22Rv1 (cell line): ENCODE data around the gene CNGA4.
A peak's percentile ranks its signal among the peaks of the same experiment; 100 is the strongest.

Source experiments
- H3K27ac ChIP-seq: fragments of 450-650 bp; 2 replicates; pipeline ENCODE4 v1.5.1; 2017
- CTCF ChIP-seq: fragments of 450-650 bp; IDR thresholded peaks from 2 replicates; pipeline ENCODE4 v1.5.1; 2017; ENCODE audit warnings: mild to moderate bottlenecking
- ZFX ChIP-seq: fragments of 450-650 bp; IDR thresholded peaks from 2 replicates; pipeline ENCODE4 v1.6.1; 2017; ENCODE audit warnings: antibody characterized with exemption, borderline replicate concordance

Gene CNGA4

DNA sequence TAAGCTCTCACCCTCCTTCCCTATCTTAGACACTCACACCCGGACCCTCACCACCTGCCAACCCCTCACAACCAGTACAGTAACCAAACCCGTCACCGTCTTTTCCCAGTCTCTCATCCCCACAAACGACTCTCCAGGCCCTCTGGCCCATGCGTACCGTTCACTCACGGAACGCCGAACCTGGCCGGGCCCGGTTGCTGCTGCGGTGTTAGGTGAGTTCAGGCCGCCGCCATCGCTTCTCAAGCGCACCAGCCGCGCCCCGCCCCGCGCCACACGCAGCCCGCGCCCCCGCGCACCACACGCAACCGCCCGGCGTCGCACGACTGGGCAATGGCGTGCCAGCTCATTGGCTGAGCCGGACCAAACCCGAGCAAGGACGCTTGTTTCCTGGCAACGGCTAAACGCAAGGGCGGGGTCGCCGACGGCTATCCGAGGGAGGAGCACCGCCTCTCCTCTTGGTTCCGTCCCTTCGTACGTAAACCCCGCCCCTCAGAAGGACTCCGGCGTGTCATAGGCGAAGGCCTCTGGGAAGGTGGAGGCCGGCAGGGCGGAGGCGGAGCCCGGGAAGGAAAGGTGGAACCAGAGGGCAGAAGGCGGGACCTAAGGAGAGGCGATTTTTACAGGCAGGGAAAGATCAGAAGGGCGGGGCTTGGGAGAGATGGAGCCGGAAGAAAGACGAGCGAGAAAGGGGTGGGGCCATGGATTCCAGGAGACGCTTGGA lies 4.3 kb upstream of the CNGA4 start, which contains the start of gene FHIP1B:
Gene FHIP1B, minus strand, starts transcription at position 250 of the 721 bp plus-strand sequence. CDS start 10,120 bp downstream, outside the sequence.
- no peak for TF ChIP-seq CTCF
- TF ChIP-seq ZFX: no peak
- peak within 1 kb of the TSS; percentile 87 for H3K27ac ChIP-seq

GRCh38 chr11:6237266-6237665 lies 1.6 kb upstream of the CNGA4 start:
- TF ChIP-seq CTCF: no peak
- TF ChIP-seq ZFX: no peak
- no peak overlapping the region for H3K27ac ChIP-seq

DNA sequence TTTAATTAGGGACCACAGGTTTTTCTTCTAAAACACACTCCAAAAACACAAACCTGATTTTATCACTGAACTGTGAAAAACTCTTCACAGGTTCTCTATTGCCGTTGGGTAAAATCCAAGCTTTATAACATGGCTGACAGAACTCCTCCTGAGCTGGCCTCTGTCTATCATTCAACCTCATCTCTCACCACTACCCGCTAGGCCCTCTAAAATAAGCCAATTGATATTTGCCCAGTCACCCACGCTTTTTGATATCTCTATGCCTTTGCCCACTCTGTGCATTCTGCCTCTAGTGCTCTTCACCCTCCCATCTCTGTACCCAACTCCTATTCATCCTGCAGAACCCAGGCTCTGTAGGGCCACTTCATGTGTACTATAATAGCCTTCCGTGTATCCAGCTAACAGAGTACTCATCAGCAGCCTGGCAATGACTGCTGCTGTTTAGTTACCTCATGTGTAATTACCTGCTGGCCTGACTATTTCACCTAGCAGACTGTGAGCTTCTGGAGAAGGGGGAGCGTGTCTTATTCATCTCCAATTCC lies 1.1 kb upstream of the CNGA4 start:
- TF ChIP-seq CTCF (no peak), ZFX (no peak)
- H3K27ac ChIP-seq: no peak overlapping the region

GRCh38 chr11:6240139-6240538 lies 1.2 kb downstream of the CNGA4 start:
- TF ChIP-seq ZFX (no peak), CTCF (no peak)
- H3K27ac ChIP-seq: no peak overlapping the region

- TF ChIP-seq ZFX: no peak
- TF ChIP-seq CTCF: no peak
- no peak overlapping the region for H3K27ac ChIP-seq
These were observed 1.9 kb downstream of the CNGA4 start for GRCh38 chr11:6240781-6241180.

- H3K27ac ChIP-seq: no peak overlapping the region
- TF ChIP-seq CTCF: no peak
- TF ChIP-seq ZFX: no peak
These were observed 2.4 kb downstream of the CNGA4 start for GRCh38 chr11:6241316-6241715.

DNA sequence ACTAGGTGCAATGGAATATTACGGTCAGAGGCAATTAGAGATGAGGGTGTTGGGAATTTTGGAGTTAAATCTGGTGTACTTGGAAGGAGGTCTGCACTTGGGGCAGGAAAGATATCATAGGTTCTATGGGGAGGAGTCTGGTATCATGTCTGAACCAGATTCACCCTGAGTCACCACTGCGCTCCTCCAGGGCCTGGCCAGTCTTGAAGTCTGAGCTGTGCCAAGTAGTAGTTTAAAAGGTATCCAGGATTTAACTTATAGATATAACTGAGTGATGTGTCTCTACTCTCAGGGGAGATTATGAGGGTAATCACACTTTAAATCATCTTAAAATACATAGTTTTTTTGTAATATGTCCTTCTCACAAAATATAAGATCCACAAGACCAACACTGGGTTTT lies 6.6 kb downstream of the CNGA4 start:
- H3K27ac ChIP-seq: no peak overlapping the region
- TF ChIP-seq ZFX (no peak), CTCF (no peak)
